Bronchial epithelial cell (primary cell): ENCODE measurements around the gene HLCS. TPM values are rescaled to one million over a fixed set of nuclear protein-coding genes. Genes with fewer than 3 reads are reported as not detected.

Experiments
- DNase-seq: peaks from one replicate; pipeline ENCODE4 v3.0.0-alpha.2; 2010; ENCODE audit warnings: low read depth
- FAIRE-seq: peaks from 2 replicates; lab custom pipeline; 2011; peaks lifted over from hg19 to GRCh38; lab: Jason Lieb, UNC
- H3K27me3 ChIP-seq: 2 replicates; pipeline ENCODE4 v1.5.1; 2011; ENCODE audit warnings: low read length; ENCODE audit not compliant: control insufficient read depth, insufficient read depth
- H3K36me3 ChIP-seq: 2 replicates; pipeline ENCODE4 v1.5.1; 2011; ENCODE audit warnings: low read length; ENCODE audit not compliant: control insufficient read depth, insufficient read depth
- H3K4me3 ChIP-seq: 2 replicates; pipeline ENCODE4 v1.5.1; 2011; ENCODE audit warnings: mild to moderate bottlenecking, low read depth, low read length, control low read depth
- CTCF ChIP-seq: IDR thresholded peaks from 2 replicates; pipeline ENCODE4 v1.5.1; 2011; ENCODE audit warnings: mild to moderate bottlenecking, moderate library complexity, low read length, control low read depth, inconsistent platforms; ENCODE audit not compliant: insufficient read depth, severe bottlenecking
- total RNA-seq: library from RNA; depleted of rRNA; stranded (reverse); fragments of >200 nt; gene quantifications from 2 replicates; pipeline ENCODE4 v1.2.1, GENCODE V29; 2014

HLCS gene
- total RNA-seq, 1 donor from 2014 or later = 26.3 TPM

DNA sequence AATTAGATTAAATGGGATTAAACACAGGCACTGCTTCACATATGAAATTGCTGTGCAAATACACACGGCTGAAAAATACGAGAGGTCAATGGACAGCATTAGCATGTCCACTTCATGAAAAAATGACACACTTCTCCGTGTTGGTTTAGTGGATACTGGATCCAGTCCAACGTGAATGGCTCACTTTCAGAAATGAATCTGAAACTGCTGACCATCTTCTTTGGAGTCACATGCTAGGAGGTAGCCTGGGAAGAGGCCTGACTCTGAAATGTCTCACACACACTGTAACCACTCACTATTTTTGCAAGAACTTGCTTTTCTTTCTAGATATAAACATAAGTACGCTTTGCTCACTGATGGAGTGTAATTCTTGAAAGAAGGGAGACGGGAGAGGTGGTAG lies 127.3 kb downstream of the HLCS start:
- FAIRE-seq = peak; percentile 91

DNA sequence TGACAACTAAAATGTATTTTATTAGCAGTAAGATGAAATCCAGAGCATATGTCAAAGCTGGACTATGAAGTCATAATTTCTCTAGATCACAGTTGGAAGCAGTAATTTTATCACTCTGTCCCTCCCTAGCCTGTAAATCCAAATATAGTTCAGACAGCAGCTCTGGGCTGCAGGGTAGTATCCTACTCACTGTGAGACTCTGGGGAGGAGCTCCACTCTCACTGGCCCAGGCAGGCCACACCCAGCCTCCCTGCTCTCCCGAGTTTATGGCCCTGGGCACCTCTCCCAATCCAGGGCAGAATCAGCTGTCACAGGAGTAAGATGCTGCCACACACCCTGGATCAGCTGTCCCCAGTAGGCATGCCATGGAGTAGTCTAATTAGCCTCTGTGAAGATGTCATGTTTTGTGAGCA lies 131.1 kb downstream of the HLCS start:
- Histone ChIP-seq H3K27me3 (no peaks in the 10 kb centered on the region), H3K4me3 (no peak overlapping the region), H3K36me3 (no peaks in the 10 kb centered on the region)
- TF ChIP-seq CTCF = no peak
- DNase-seq (no peak), FAIRE-seq (no peak)

More for the DNA sequence above, 127.3 kb downstream of the HLCS start:
- H3K4me3 ChIP-seq = no peak overlapping the region
- no peak for TF ChIP-seq CTCF
- no peak for DNase-seq
- no peaks in the 10 kb centered on the region for H3K27me3 ChIP-seq
- no peaks in the 10 kb centered on the region for H3K36me3 ChIP-seq

GRCh38 chr21:36834192-36834591 lies 132.3 kb downstream of the HLCS start:
- DNase-seq (no peak), FAIRE-seq (peak; percentile 36)
- no peak for TF ChIP-seq CTCF
- no peaks in the 10 kb centered on the region for H3K36me3 ChIP-seq
- no peak overlapping the region for H3K4me3 ChIP-seq
- no peaks in the 10 kb centered on the region for H3K27me3 ChIP-seq

DNA sequence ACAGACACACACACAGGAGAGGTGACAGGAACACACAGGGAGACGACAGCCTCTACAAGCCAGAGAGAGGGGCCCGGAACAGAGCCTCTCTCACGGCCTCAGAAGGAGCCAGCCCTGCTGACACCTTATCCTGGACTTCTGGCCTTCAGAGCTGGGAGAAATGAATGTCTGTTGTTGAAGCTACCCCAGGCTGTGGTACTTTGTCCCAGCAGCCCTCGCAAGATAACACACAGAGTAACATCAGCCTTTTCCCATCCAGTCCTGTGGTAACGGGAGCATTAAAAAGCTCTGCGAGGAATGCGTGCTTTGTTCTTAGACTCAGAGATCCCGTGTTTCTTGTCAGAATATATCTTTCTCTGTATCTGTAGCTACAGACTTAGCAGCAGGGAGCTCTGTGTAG lies 136.4 kb downstream of the HLCS start:
- no peak for TF ChIP-seq CTCF
- FAIRE-seq (no peak), DNase-seq (no peak)
- no peak overlapping the region for H3K4me3 ChIP-seq
- no peaks in the 10 kb centered on the region for H3K36me3 ChIP-seq
- H3K27me3 ChIP-seq = no peaks in the 10 kb centered on the region

- Histone ChIP-seq H3K4me3 (no peak overlapping the region), H3K36me3 (no peaks in the 10 kb centered on the region), H3K27me3 (no peaks in the 10 kb centered on the region)
- no peak for DNase-seq
- TF ChIP-seq CTCF = no peak
- FAIRE-seq = no peak
Measured at GRCh38 chr21:36828891-36829515, 137.5 kb downstream of the HLCS start.

DNA sequence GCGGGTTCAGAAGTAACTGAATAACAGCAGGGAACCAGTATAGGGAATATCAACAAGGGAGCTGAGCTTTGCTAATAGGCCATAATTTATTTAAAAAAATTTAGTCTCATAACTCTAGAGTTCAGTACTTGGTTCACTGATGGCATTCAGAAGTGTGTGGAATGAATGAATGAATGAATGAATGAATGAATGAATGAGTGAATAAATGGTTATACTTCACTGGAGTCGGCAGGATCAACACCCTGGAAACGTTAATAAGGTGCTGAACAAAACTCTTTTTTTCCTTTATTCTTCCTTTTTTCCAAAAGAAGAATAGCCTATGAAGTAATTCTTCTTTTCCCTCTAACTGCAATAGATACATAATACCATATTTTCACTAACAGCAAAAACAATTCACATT lies 138.3 kb downstream of the HLCS start:
- TF ChIP-seq CTCF = no peak
- H3K4me3 ChIP-seq = no peak overlapping the region
- FAIRE-seq = no peak
- DNase-seq = no peak
- no peaks in the 10 kb centered on the region for H3K36me3 ChIP-seq
- H3K27me3 ChIP-seq = no peaks in the 10 kb centered on the region
